CD14-positive monocyte (primary cell): ENCODE measurements around the gene TMEM259. TPM values are rescaled to one million over a fixed set of nuclear protein-coding genes. Genes with fewer than 3 reads are reported as not detected.

ENCODE experiments used
- DNase-seq, 3 donors: peaks; one replicate each; pipeline ENCODE4 v3.0.0-alpha.2; 2011 to 2022
- H2AFZ ChIP-seq: 2 replicates; pipeline ENCODE4 v1.6.0; 2012; ENCODE audit warnings: mild to moderate bottlenecking, low read depth, low read length, inconsistent platforms; ENCODE audit not compliant: insufficient read depth, poor library complexity, severe bottlenecking
- H3K27ac ChIP-seq, 2 donors: 1 replicate in 1 of 2; 2 replicates in 1 of 2; pipeline ENCODE4 v1.5.1; 2012 to 2013; ENCODE audit warnings: low read length in 2 of 2, control low read depth in 1 of 2, inconsistent platforms in 1 of 2, low read depth in 1 of 2, mild to moderate bottlenecking in 1 of 2
- H3K27me3 ChIP-seq, 2 donors: one replicate each; pipeline versions ENCODE4 v1.6.0 to v1.6.1; 2011 to 2013; ENCODE audit warnings: low read length in 2 of 2; ENCODE audit not compliant: control insufficient read depth in 2 of 2, insufficient read depth in 2 of 2
- H3K36me3 ChIP-seq, 2 donors: replicated peaks in 1 of 2; 1 replicate in 1 of 2; 2 replicates in 1 of 2; pipeline versions ENCODE4 v1.5.1 to v1.6.1; 2012 to 2013; ENCODE audit warnings: low read length in 2 of 2, control low read depth in 1 of 2, inconsistent platforms in 1 of 2, mild to moderate bottlenecking in 1 of 2; ENCODE audit not compliant: insufficient read depth in 2 of 2, control insufficient read depth in 1 of 2
- H3K4me1 ChIP-seq, 2 donors: 1 replicate in 1 of 2; 2 replicates in 1 of 2; pipeline versions ENCODE4 v1.5.1 to v1.6.1; 2012 to 2013; ENCODE audit warnings: low read length in 2 of 2, control low read depth in 1 of 2, inconsistent platforms in 1 of 2, mild to moderate bottlenecking in 1 of 2, moderate library complexity in 1 of 2; ENCODE audit not compliant: insufficient read depth in 2 of 2, control insufficient read depth in 1 of 2
- H3K4me2 ChIP-seq: replicated peaks from 2 replicates; pipeline ENCODE3; 2012; ENCODE audit warnings: low read length, moderate library complexity, mild to moderate bottlenecking; ENCODE audit not compliant: poor library complexity, severe bottlenecking; ENCODE audit errors: extremely low read depth
- H3K4me3 ChIP-seq, 3 experiments: fragments of 200-600 bp in 1 of 3; sonication (generic) in 1 of 3; replicated peaks in 1 of 3; 1 replicate in 2 of 3; 2 replicates in 1 of 3; pipeline ENCODE4 v1.5.1; 2011 to 2013; ENCODE audit warnings: low read length in 3 of 3, mild to moderate bottlenecking in 3 of 3, control low read depth in 2 of 3, low read depth in 2 of 3, inconsistent platforms in 1 of 3, moderate library complexity in 1 of 3
- H3K79me2 ChIP-seq: 2 replicates; pipeline ENCODE4 v1.6.0; 2012; ENCODE audit warnings: mild to moderate bottlenecking, control low read depth, inconsistent platforms, low read length, moderate library complexity; ENCODE audit not compliant: insufficient read depth
- H3K9ac ChIP-seq: 2 replicates; pipeline ENCODE4 v1.6.0; 2017; ENCODE audit warnings: low read length, mild to moderate bottlenecking; ENCODE audit not compliant: insufficient read depth, poor library complexity, severe bottlenecking
- H3K9me3 ChIP-seq, 2 donors: replicated peaks in 1 of 2; 1 replicate in 1 of 2; 2 replicates in 1 of 2; pipeline versions ENCODE4 v1.5.1 to v1.6.1; 2012 to 2013; ENCODE audit warnings: low read length in 2 of 2, control low read depth in 1 of 2; ENCODE audit not compliant: control insufficient read depth in 1 of 2, insufficient read depth in 1 of 2
- H4K20me1 ChIP-seq: 2 replicates; pipeline ENCODE4 v1.6.0; 2012; ENCODE audit warnings: mild to moderate bottlenecking, low read length, control low read depth, moderate library complexity; ENCODE audit not compliant: insufficient read depth
- H3K27ac Mint-ChIP-seq, 7 donors: one replicate each; pipeline ENCODE4 v1.8.0; 2020; ENCODE audit warnings: mild to moderate bottlenecking in 7 of 7, mixed read lengths in 7 of 7, moderate library complexity in 6 of 7, inconsistent platforms in 2 of 7
- H3K27me3 Mint-ChIP-seq, 3 donors: one replicate each; pipeline ENCODE4 v1.8.0; 2021 to 2022; ENCODE audit warnings: low read depth in 3 of 3, mild to moderate bottlenecking in 3 of 3, mixed read lengths in 3 of 3, moderate library complexity in 3 of 3, inconsistent platforms in 1 of 3
- H3K36me3 Mint-ChIP-seq, 2 donors: one replicate each; pipeline ENCODE4 v1.8.0; 2020; ENCODE audit warnings: mixed read lengths in 2 of 2, inconsistent platforms in 1 of 2, mild to moderate bottlenecking in 1 of 2
- H3K4me1 Mint-ChIP-seq: one replicate; pipeline ENCODE4 v1.8.0; 2020; ENCODE audit warnings: mild to moderate bottlenecking, mixed read lengths
- H3K4me3 Mint-ChIP-seq, 2 donors: one replicate each; pipeline ENCODE4 v1.8.0; 2020; ENCODE audit warnings: mild to moderate bottlenecking in 2 of 2, mixed read lengths in 2 of 2, moderate library complexity in 1 of 2
- H3K9me3 Mint-ChIP-seq, 7 donors: one replicate each; pipeline ENCODE4 v1.8.0; 2020 to 2022; ENCODE audit warnings: mixed read lengths in 7 of 7, mild to moderate bottlenecking in 6 of 7, moderate library complexity in 6 of 7, inconsistent platforms in 2 of 7
- WGBS: methylation state at CpG from one replicate; pipeline ENCODE4 v1.1.5; 2013; ENCODE audit warnings: missing lambda C conversion rate; ENCODE audit not compliant: insufficient coverage; 5-methylcytosine and 5-hydroxymethylcytosine counted together
- intact Hi-C, 2 donors: fragments of 100-400 bp; cut with micrococcal nuclease; formaldehyde crosslinking; loops; one replicate each; pipeline versions ENCODE4 v1.15.0 to v1.15.1; 2023
- polyA plus RNA-seq, 3 donors: library from polyadenylated mRNA; depleted of rRNA in 1 of 3; unstranded in 2 of 3; stranded (reverse) in 1 of 3; fragments of 300-500 nt in 2 of 3; fragments of >200 nt in 1 of 3; fragmentation: Illumina TruSeq in 2 of 3; gene quantifications; 1 replicate in 2 of 3; 2 replicates in 1 of 3; pipeline ENCODE4 v1.2.3, GENCODE V29; 2012 to 2021
- TF ChIP-seq, protein P1 (sequence below): fragments of 200-600 bp; IDR thresholded peaks from one replicate; pipeline ENCODE4 v1.8.0; 2022; ENCODE audit warnings: antibody characterized with exemption, mild to moderate bottlenecking

TMEM259 gene
- polyA plus RNA-seq, 3 donors, result 37.4 to 417 (median 45.0) TPM

DNA sequence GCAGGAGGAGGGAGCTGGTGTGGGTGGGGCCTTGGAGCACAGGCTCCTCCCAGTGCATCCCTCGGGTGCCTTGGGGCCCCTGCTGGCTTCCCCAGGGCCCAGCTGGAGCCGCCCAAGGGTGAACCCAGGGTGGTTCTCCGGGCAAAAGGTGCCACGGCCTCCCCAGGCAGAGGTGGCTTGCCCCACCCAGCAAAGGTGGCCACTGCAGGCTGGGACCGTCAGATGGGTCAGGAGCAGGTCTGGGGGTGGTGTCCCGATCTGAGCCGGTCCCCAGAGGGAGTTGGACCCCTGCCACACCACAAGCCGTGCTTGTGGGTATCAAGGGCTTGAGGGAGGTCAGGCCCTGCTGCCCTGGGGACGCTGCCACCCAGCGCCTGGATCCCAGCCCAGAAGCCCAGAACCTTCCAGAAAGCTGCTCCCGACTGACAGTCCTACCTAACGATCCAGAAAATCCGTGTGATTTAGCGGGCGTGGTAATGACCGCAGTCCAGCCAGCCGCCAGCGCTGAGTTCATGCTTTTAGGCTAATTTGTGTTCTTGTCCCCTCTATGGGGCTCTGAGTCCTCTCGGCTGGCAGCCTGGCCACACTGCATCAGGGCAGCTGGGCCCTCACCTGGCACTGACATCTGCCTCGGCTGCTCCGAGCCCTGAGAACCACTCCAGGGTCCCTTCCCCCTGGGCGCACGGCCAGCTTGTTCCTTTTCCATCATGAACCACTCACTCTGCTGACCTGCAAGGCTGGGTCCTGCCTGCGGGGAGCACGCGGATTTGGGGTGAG is 25.7 kb downstream of the TMEM259 start:
- intact Hi-C loops, result no loop called here
- H3K27me3 ChIP-seq, result peaks cover 8 to 52% of the 10 kb centered on the region in 2 donors
- Mint-ChIP-seq H3K27me3 (peaks cover 44 to 57% (median 49%) of the 10 kb centered on the region in 3 donors), H3K4me1 (peaks cover 6% of the 10 kb centered on the region), H3K36me3 (peaks cover 12% of the 10 kb centered on the region in 2 donors), H3K9me3 (peaks cover 0 to 19% (median 6%) of the 10 kb centered on the region in 7 donors), H3K27ac (no peak overlapping the region), H3K4me3 (peak overlapping the region in 1 of 2 donors; percentile 71)
- DNase-seq, result no peak
- no peak overlapping the region for H3K27ac ChIP-seq
- no peak overlapping the region for H3K4me2 ChIP-seq
- H3K79me2 ChIP-seq, result no peaks in the 10 kb centered on the region
- 77% methylated on average over 18 of the region's 26 CpGs for WGBS
- H4K20me1 ChIP-seq, result peaks cover 13% of the 10 kb centered on the region
- H3K4me3 ChIP-seq, result no peak overlapping the region
- peaks cover 0 to 8% of the 10 kb centered on the region in 2 donors for H3K9me3 ChIP-seq
- H3K4me1 ChIP-seq, result peaks cover 7% of the 10 kb centered on the region in 2 donors
- H3K36me3 ChIP-seq, result peaks cover 0 to 6% of the 10 kb centered on the region in 2 donors
- no peak overlapping the region for H3K9ac ChIP-seq
- TF ChIP-seq, protein P1, sequence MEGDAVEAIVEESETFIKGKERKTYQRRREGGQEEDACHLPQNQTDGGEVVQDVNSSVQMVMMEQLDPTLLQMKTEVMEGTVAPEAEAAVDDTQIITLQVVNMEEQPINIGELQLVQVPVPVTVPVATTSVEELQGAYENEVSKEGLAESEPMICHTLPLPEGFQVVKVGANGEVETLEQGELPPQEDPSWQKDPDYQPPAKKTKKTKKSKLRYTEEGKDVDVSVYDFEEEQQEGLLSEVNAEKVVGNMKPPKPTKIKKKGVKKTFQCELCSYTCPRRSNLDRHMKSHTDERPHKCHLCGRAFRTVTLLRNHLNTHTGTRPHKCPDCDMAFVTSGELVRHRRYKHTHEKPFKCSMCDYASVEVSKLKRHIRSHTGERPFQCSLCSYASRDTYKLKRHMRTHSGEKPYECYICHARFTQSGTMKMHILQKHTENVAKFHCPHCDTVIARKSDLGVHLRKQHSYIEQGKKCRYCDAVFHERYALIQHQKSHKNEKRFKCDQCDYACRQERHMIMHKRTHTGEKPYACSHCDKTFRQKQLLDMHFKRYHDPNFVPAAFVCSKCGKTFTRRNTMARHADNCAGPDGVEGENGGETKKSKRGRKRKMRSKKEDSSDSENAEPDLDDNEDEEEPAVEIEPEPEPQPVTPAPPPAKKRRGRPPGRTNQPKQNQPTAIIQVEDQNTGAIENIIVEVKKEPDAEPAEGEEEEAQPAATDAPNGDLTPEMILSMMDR, result no peak
- no peak overlapping the region for H2AFZ ChIP-seq

GRCh38 chr19:994516-994915 is 26.4 kb downstream of the TMEM259 start:
- H4K20me1 ChIP-seq, result peaks cover 13% of the 10 kb centered on the region
- H2AFZ ChIP-seq, result no peak overlapping the region
- DNase-seq, result no peak
- peaks cover 7% of the 10 kb centered on the region in 2 donors for H3K4me1 ChIP-seq
- no peak overlapping the region for H3K27ac ChIP-seq
- peaks cover 0 to 8% of the 10 kb centered on the region in 2 donors for H3K9me3 ChIP-seq
- H3K79me2 ChIP-seq, result no peaks in the 10 kb centered on the region
- Mint-ChIP-seq H3K4me1 (peaks cover 6% of the 10 kb centered on the region), H3K27ac (no peak overlapping the region), H3K4me3 (no peak overlapping the region), H3K36me3 (peaks cover 11 to 16% of the 10 kb centered on the region in 2 donors), H3K9me3 (peaks cover 0 to 19% (median 6%) of the 10 kb centered on the region in 7 donors), H3K27me3 (peaks cover 38 to 50% (median 43%) of the 10 kb centered on the region in 3 donors)
- H3K4me3 ChIP-seq, result no peak overlapping the region
- peaks cover 5 to 11% of the 10 kb centered on the region in 2 donors for H3K36me3 ChIP-seq
- peaks cover 8 to 46% of the 10 kb centered on the region in 2 donors for H3K27me3 ChIP-seq
- TF ChIP-seq, protein P1, result no peak
- 96% methylated on average over 18 of the region's 18 CpGs for WGBS
- H3K4me2 ChIP-seq, result no peak overlapping the region
- intact Hi-C loops, result no loop called here
- no peak overlapping the region for H3K9ac ChIP-seq
